CD4-positive, alpha-beta T cell treated with Interleukin-6 at 100 ng/mL for 8 hours (primary cell): ENCODE data around the gene KAT2B.

Experiments used
- DNase-seq: peaks from one replicate; pipeline ENCODE4 v3.0.0-alpha.2; 2020; ENCODE audit warnings: mixed read lengths, low spot score

Gene KAT2B

GRCh38 chr3:20096135-20096685 is 56.0 kb downstream of the KAT2B start:
- DNase-seq = no peak

- no peak for DNase-seq
These were observed 56.8 kb downstream of the KAT2B start for GRCh38 chr3:20097015-20097414.

GRCh38 chr3:20099060-20099459 is 58.8 kb downstream of the KAT2B start:
- DNase-seq = no peak

GRCh38 chr3:20100151-20100550 is 59.9 kb downstream of the KAT2B start:
- no peak for DNase-seq

- DNase-seq = no peak
These were observed 60.8 kb downstream of the KAT2B start for GRCh38 chr3:20101041-20101440.

- no peak for DNase-seq
These were observed 63.5 kb downstream of the KAT2B start for GRCh38 chr3:20103731-20104130.

GRCh38 chr3:20104167-20104661 is 64.0 kb downstream of the KAT2B start:
- DNase-seq = peak; percentile 44

- no peak for DNase-seq
These were observed 65.5 kb downstream of the KAT2B start for GRCh38 chr3:20105513-20106280.

- DNase-seq = no peak
These were observed 67.5 kb downstream of the KAT2B start for GRCh38 chr3:20107722-20108121.

GRCh38 chr3:20108869-20109268 is 68.6 kb downstream of the KAT2B start:
- no peak for DNase-seq

- DNase-seq = no peak
These were observed 70.6 kb downstream of the KAT2B start for GRCh38 chr3:20110826-20111225.

- DNase-seq = no peak
These were observed 71.6 kb downstream of the KAT2B start for GRCh38 chr3:20111836-20112235.

GRCh38 chr3:20121088-20121487 is 80.8 kb downstream of the KAT2B start:
- DNase-seq = no peak

GRCh38 chr3:20123131-20123652 is 82.9 kb downstream of the KAT2B start:
- no peak for DNase-seq

GRCh38 chr3:20125289-20125688 is 85.0 kb downstream of the KAT2B start:
- DNase-seq = no peak

- DNase-seq = no peak
These were observed 85.7 kb downstream of the KAT2B start for GRCh38 chr3:20125897-20126296.

GRCh38 chr3:20128358-20128757 is 88.1 kb downstream of the KAT2B start:
- DNase-seq = no peak

GRCh38 chr3:20130106-20130505 is 89.9 kb downstream of the KAT2B start:
- no peak for DNase-seq

GRCh38 chr3:20136231-20136630 is 96.0 kb downstream of the KAT2B start:
- DNase-seq = no peak

- DNase-seq = no peak
These were observed 97.4 kb downstream of the KAT2B start for GRCh38 chr3:20137647-20138046.

GRCh38 chr3:20140881-20141280 is 100.6 kb downstream of the KAT2B start:
- no peak for DNase-seq

GRCh38 chr3:20141316-20141715 is 101.1 kb downstream of the KAT2B start:
- DNase-seq = no peak

- no peak for DNase-seq
These were observed 101.6 kb downstream of the KAT2B start for GRCh38 chr3:20141851-20142250.

- DNase-seq = no peak
These were observed 102.3 kb downstream of the KAT2B start for GRCh38 chr3:20142517-20142916.
